Spleen (tissue), 11 donors: ENCODE data around the gene LDLRAD1. TPM values are rescaled to one million over a fixed set of nuclear protein-coding genes. Genes with fewer than 3 reads are reported as not detected.

ENCODE experiments used
- DNase-seq: peaks from one replicate; pipeline ENCODE4 v3.0.0-alpha.2; 2020
- H3K27ac ChIP-seq, 8 donors: fragments of 200-600 bp; sonication (generic) in 7 of 8; 1 replicate in 4 of 8; 2 replicates in 4 of 8; pipeline versions ENCODE4 v1.5.0 to v1.8.0; 2016 to 2021; ENCODE audit warnings: inconsistent platforms in 4 of 8, mild to moderate bottlenecking in 4 of 8, moderate library complexity in 1 of 8
- H3K27me3 ChIP-seq, 7 donors: fragments of 200-600 bp; sonication (generic) in 6 of 7; replicated peaks in 1 of 7; 1 replicate in 4 of 7; 2 replicates in 3 of 7; pipeline versions ENCODE4 v1.5.0 to v1.8.0; 2016 to 2021; ENCODE audit warnings: inconsistent platforms in 3 of 7, mild to moderate bottlenecking in 1 of 7
- H3K36me3 ChIP-seq, 6 donors: fragments of 200-600 bp; sonication (generic) in 5 of 6; 1 replicate in 4 of 6; 2 replicates in 2 of 6; pipeline versions ENCODE4 v1.5.0 to v1.8.0; 2016 to 2021; ENCODE audit warnings: inconsistent platforms in 2 of 6
- H3K4me1 ChIP-seq, 6 donors: fragments of 200-600 bp; sonication (generic) in 5 of 6; 1 replicate in 3 of 6; 2 replicates in 3 of 6; pipeline versions ENCODE4 v1.5.0 to v1.8.0; 2016 to 2021; ENCODE audit warnings: inconsistent platforms in 3 of 6
- H3K4me3 ChIP-seq, 8 donors: fragments of 200-600 bp; sonication (generic) in 7 of 8; 1 replicate in 4 of 8; 2 replicates in 4 of 8; pipeline versions ENCODE4 v1.5.0 to v1.8.0; 2016 to 2021; ENCODE audit warnings: inconsistent platforms in 4 of 8, mild to moderate bottlenecking in 4 of 8, moderate library complexity in 2 of 8
- H3K9me3 ChIP-seq, 8 donors: fragments of 200-600 bp; sonication (generic) in 7 of 8; 1 replicate in 4 of 8; 2 replicates in 4 of 8; pipeline versions ENCODE4 v1.5.0 to v1.8.0; 2016 to 2021; ENCODE audit warnings: inconsistent platforms in 4 of 8
- POLR2A ChIP-seq, 3 donors: fragments of 450-650 bp; IDR thresholded peaks; one replicate each; pipeline ENCODE4 v1.5.1; 2017; ENCODE audit warnings: antibody characterized with exemption in 3 of 3, mild to moderate bottlenecking in 1 of 3
- POLR2AphosphoS5 ChIP-seq, 3 donors: sonication (generic); formaldehyde crosslinking; IDR thresholded peaks; one replicate each; pipeline ENCODE4 v1.5.1; 2017; ENCODE audit warnings: antibody characterized with exemption in 3 of 3
- WGBS, 5 donors: extraction: QIAGEN DNeasy Blood & Tissue Kit in 3 of 5; methylation state at CpG; one replicate each; pipeline versions ENCODE4 v1.1.5 to v1.1.7; 2013 to 2018; 5-methylcytosine and 5-hydroxymethylcytosine counted together
- intact Hi-C: fragments of 100-400 bp; cut with DNase I; formaldehyde crosslinking; loops from one replicate; pipeline ENCODE4 v1.15.0; 2023; ENCODE audit warnings: low total_unique reads
- polyA plus RNA-seq, 3 donors: library from polyadenylated mRNA; stranded (reverse); fragments of 200-250 nt; gene quantifications; one replicate each; pipeline ENCODE4 v1.2.1, GENCODE V29; 2013
- total RNA-seq, 7 donors: library from RNA; depleted of rRNA in 3 of 7; stranded (reverse); fragments of >200 nt in 3 of 7; fragmentation: NEBNext Ultra II Directional in 4 of 7; extraction: Animal tissue kit (Norgen Biotek cat#: 25700) in 4 of 7; gene quantifications; one replicate each; pipeline versions ENCODE4 v1.1.0 to v1.2.1, GENCODE V29; 2016 to 2021
- TF ChIP-seq, protein P1 (sequence below), 11 experiments: fragments of 200-600 bp in 7 of 11; fragments of 450-650 bp in 4 of 11; sonication (generic) in 4 of 11; IDR thresholded peaks in 8 of 11; conservative IDR thresholded peaks in 3 of 11; 1 replicate in 7 of 11; 2 replicates in 4 of 11; pipeline versions ENCODE4 v1.4.0 to v1.8.0; 2016 to 2021; ENCODE audit warnings: antibody characterized with exemption in 11 of 11, inconsistent platforms in 4 of 11, mild to moderate bottlenecking in 1 of 11
- donor health status: healthy with polysubstance abuse.
- donor health status: DM: no; HTN: no; CAD: no; lungs with moderate emphysema.
- donor health status: DM: no; HTN: no; CAD: no.
- donor health status: Bipolar disorder and iron deficiency.
- donor health status: healthy.
- donor health status: DM: no; HTN: no; CAD: no.
- donor health status: DM: yes; HTN: yes; CAD: no.

The LDLRAD1 gene
- total and polyA plus RNA-seq, 10 donors = not detected

GRCh38 chr1:54014009-54014629 lies 3.9 kb downstream of the LDLRAD1 start:
- TF ChIP-seq POLR2A (IDR thresholded peaks at IDR 0.05) (no peak), POLR2AphosphoS5 (IDR thresholded peaks at IDR 0.05) (no peak)
- TF ChIP-seq, protein P1, sequence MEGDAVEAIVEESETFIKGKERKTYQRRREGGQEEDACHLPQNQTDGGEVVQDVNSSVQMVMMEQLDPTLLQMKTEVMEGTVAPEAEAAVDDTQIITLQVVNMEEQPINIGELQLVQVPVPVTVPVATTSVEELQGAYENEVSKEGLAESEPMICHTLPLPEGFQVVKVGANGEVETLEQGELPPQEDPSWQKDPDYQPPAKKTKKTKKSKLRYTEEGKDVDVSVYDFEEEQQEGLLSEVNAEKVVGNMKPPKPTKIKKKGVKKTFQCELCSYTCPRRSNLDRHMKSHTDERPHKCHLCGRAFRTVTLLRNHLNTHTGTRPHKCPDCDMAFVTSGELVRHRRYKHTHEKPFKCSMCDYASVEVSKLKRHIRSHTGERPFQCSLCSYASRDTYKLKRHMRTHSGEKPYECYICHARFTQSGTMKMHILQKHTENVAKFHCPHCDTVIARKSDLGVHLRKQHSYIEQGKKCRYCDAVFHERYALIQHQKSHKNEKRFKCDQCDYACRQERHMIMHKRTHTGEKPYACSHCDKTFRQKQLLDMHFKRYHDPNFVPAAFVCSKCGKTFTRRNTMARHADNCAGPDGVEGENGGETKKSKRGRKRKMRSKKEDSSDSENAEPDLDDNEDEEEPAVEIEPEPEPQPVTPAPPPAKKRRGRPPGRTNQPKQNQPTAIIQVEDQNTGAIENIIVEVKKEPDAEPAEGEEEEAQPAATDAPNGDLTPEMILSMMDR (IDR thresholded peaks at IDR 0.05 in 8 of 11, conservative IDR thresholded peaks at IDR 0.05 in 3 of 11) = no peak
- Histone ChIP-seq H3K27me3 (peaks cover 0 to 29% (median 0%) of the 10 kb centered on the region in 7 donors), H3K4me1 (no peaks in the 10 kb centered on the region), H3K4me3 (no peak overlapping the region), H3K9me3 (no peaks in the 10 kb centered on the region), H3K36me3 (no peaks in the 10 kb centered on the region), H3K27ac (no peak overlapping the region)
- 62 to 76% (median 68%) methylated on average over 7 to 17 of the region's 17 CpGs for WGBS, 5 donors
- intact Hi-C loops = no loop called here
- DNase-seq = no peak

- intact Hi-C loops = no loop called here
- Histone ChIP-seq H3K36me3 (no peaks in the 10 kb centered on the region), H3K9me3 (no peaks in the 10 kb centered on the region), H3K27me3 (peaks cover 0 to 29% (median 0%) of the 10 kb centered on the region in 7 donors), H3K4me3 (no peak overlapping the region), H3K27ac (no peak overlapping the region), H3K4me1 (no peaks in the 10 kb centered on the region)
- TF ChIP-seq POLR2AphosphoS5 (IDR thresholded peaks at IDR 0.05) (no peak), POLR2A (IDR thresholded peaks at IDR 0.05) (no peak)
- TF ChIP-seq, protein P1 (IDR thresholded peaks at IDR 0.05 in 8 of 11, conservative IDR thresholded peaks at IDR 0.05 in 3 of 11) = no peak
- 72 to 81% (median 77%) methylated on average over 8 of the region's 8 CpGs for WGBS, 5 donors
- DNase-seq = no peak
Observed at GRCh38 chr1:54013393-54014008, 4.5 kb downstream of the LDLRAD1 start.

- TF ChIP-seq POLR2AphosphoS5 (IDR thresholded peaks at IDR 0.05) (no peak), POLR2A (IDR thresholded peaks at IDR 0.05) (no peak)
- TF ChIP-seq, protein P1 (IDR thresholded peaks at IDR 0.05 in 8 of 11, conservative IDR thresholded peaks at IDR 0.05 in 3 of 11) = no peak
Observed at GRCh38 chr1:54012863-54013262, 5.1 kb downstream of the LDLRAD1 start.

DNA sequence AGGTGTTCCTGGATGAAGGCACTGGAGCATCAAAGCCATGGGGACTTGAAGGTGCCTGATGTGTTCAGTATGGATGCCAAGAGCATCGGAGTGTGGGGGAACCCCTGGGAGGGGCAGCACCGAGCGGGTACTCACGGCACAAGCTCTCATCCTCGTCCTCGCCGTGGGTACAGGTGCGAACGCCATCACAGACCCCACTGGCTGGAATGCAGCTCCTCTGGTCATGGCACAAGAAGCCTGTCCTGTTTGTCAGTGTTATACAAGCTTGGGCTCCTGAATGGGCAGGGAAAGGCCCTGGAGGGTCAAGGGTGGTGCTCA lies 6.0 kb downstream of the LDLRAD1 start:
- intact Hi-C loops = no loop called here
- 88 to 98% (median 89%) methylated on average over 8 to 9 of the region's 9 CpGs for WGBS, 5 donors
- TF ChIP-seq, protein P1 (IDR thresholded peaks at IDR 0.05 in 8 of 11, conservative IDR thresholded peaks at IDR 0.05 in 3 of 11) = no peak
- no peak for TF ChIP-seq POLR2A (IDR thresholded peaks at IDR 0.05)
- TF ChIP-seq POLR2AphosphoS5 (IDR thresholded peaks at IDR 0.05) = no peak
- DNase-seq = no peak
- Histone ChIP-seq H3K36me3 (no peaks in the 10 kb centered on the region), H3K4me1 (no peaks in the 10 kb centered on the region), H3K4me3 (no peak overlapping the region), H3K27me3 (peaks cover 0 to 40% (median 0%) of the 10 kb centered on the region in 7 donors), H3K27ac (no peak overlapping the region), H3K9me3 (no peaks in the 10 kb centered on the region)

More at GRCh38 chr1:54012863-54013262, 5.1 kb downstream of the LDLRAD1 start:
- DNase-seq = no peak
- Histone ChIP-seq H3K4me3 (no peak overlapping the region), H3K36me3 (no peaks in the 10 kb centered on the region), H3K9me3 (no peaks in the 10 kb centered on the region), H3K27ac (no peak overlapping the region), H3K27me3 (peaks cover 0 to 34% (median 0%) of the 10 kb centered on the region in 7 donors), H3K4me1 (no peaks in the 10 kb centered on the region)
- WGBS, 5 donors = 84 to 94% (median 90%) methylated on average over 8 of the region's 8 CpGs
- intact Hi-C loops = no loop called here
